GM12878 (cell line): ENCODE measurements around the gene S100A4. TPM values are rescaled to one million over a fixed set of nuclear protein-coding genes. Genes with fewer than 3 reads are reported as not detected.
A peak's percentile ranks its signal among the peaks of the same experiment; 100 is the strongest.

ENCODE experiments used
- ATAC-seq: fragments of 200-7000 bp; cut with Tn5 transposase; 3 replicates; pipeline ENCODE4 v1.9.1; 2020; ENCODE audit warnings: mild to moderate bottlenecking, moderate library complexity
- BruUV-seq: library from RNA; stranded (reverse); fragments of 400-500 nt; replicated peaks from 2 replicates; lab custom pipeline; 2021; lab: Mats Ljungman, UMichigan
- CTCF ChIA-PET: fragments of 300-600 bp; sonication (Branson Sonifier 250); formaldehyde crosslinking; extraction: SDS; loops from one replicate; lab custom pipeline; 2021; ENCODE audit warnings: inconsistent platforms; lab: Yijun Ruan, JAX
- POLR2A ChIA-PET: fragments of 350-600 bp; formaldehyde crosslinking; extraction: SDS; loops from one replicate; lab custom pipeline; 2021; ENCODE audit warnings: inconsistent platforms; lab: Charles Lee
- RAD21 ChIA-PET: fragments of 300-600 bp; sonication (Branson Sonifier 250); formaldehyde crosslinking; loops from one replicate; lab custom pipeline; 2023; ENCODE audit warnings: antibody characterized with exemption; ENCODE audit not compliant: unreplicated experiment; lab: Charles Lee
- SMC1A ChIA-PET: fragments of 300-600 bp; sonication (Branson Sonifier 250); formaldehyde crosslinking; loops from one replicate; lab custom pipeline; 2023; ENCODE audit not compliant: unreplicated experiment, uncharacterized antibody; lab: Charles Lee
- DNase-seq: peaks from one replicate; pipeline ENCODE4 v3.0.0-alpha.2; 2011; ENCODE audit warnings: low read depth, low spot score
- FAIRE-seq: peaks from 3 replicates; lab custom pipeline; 2011; peaks lifted over from hg19 to GRCh38; lab: Jason Lieb, UNC
- H2AFZ ChIP-seq: 2 replicates; pipeline ENCODE4 v1.6.0; 2011; ENCODE audit warnings: low read depth, low read length, control low read depth; ENCODE audit not compliant: control insufficient read depth
- H3K27ac ChIP-seq: 2 replicates; pipeline ENCODE4 v1.5.1; 2011; ENCODE audit warnings: control low read depth; ENCODE audit not compliant: control insufficient read depth, insufficient read depth
- H3K27me3 ChIP-seq, 2 experiments: replicated peaks in 1 of 2; 2 replicates each; pipeline versions ENCODE4 v1.6.0 to v1.6.1; 2011; ENCODE audit warnings: low read length in 1 of 2; ENCODE audit not compliant: control insufficient read depth in 2 of 2, insufficient read depth in 2 of 2
- H3K36me3 ChIP-seq, 2 experiments: 2 replicates each; pipeline ENCODE4 v1.5.1; 2011; ENCODE audit warnings: low read length in 1 of 2; ENCODE audit not compliant: control insufficient read depth in 2 of 2, insufficient read depth in 2 of 2
- H3K4me1 ChIP-seq: 2 replicates; pipeline ENCODE4 v1.6.1; 2011; ENCODE audit warnings: mild to moderate bottlenecking, low read length, moderate library complexity, mixed read lengths; ENCODE audit not compliant: control insufficient read depth, insufficient read depth
- H3K4me2 ChIP-seq: 2 replicates; pipeline ENCODE4 v1.6.0; 2011; ENCODE audit warnings: control low read depth; ENCODE audit not compliant: control insufficient read depth, insufficient read depth
- H3K4me3 ChIP-seq: fragments of 200-600 bp; sonication (generic); 2 replicates; pipeline ENCODE4 v1.5.1; 2016
- H3K79me2 ChIP-seq: 2 replicates; pipeline ENCODE4 v1.6.0; 2011; ENCODE audit warnings: low read length; ENCODE audit not compliant: control insufficient read depth, insufficient read depth
- H3K9ac ChIP-seq: 2 replicates; pipeline ENCODE4 v1.8.0; 2011; ENCODE audit warnings: low read length, control low read depth, mixed read lengths; ENCODE audit not compliant: control insufficient read depth, insufficient read depth
- H3K9me3 ChIP-seq: replicated peaks from 3 replicates; pipeline ENCODE4 v1.5.1; 2011; ENCODE audit warnings: mild to moderate bottlenecking, low read length; ENCODE audit not compliant: control insufficient read depth, insufficient read depth
- H4K20me1 ChIP-seq: 2 replicates; pipeline ENCODE4 v1.6.0; 2011; ENCODE audit not compliant: control insufficient read depth, insufficient read depth
- CHD2 ChIP-seq: IDR thresholded peaks from 2 replicates; pipeline ENCODE4 v1.6.1; 2011; ENCODE audit warnings: low read depth, low read length, improper control_type of control experiment, borderline replicate concordance
- EED ChIP-seq: sonication (generic); IDR thresholded peaks from 2 replicates; pipeline ENCODE4 v1.6.1; 2016; ENCODE audit warnings: antibody characterized with exemption, low read depth
- MEF2A ChIP-seq: IDR thresholded peaks from 2 replicates; pipeline ENCODE4 v1.6.1; 2011; ENCODE audit warnings: low read depth, mild to moderate bottlenecking, low read length, moderate library complexity; ENCODE audit not compliant: insufficient read depth
- RELB ChIP-seq: fragments of 450-650 bp; IDR thresholded peaks from 2 replicates; pipeline ENCODE4 v1.6.1; 2017; ENCODE audit warnings: low read depth, mild to moderate bottlenecking, moderate library complexity
- TAF1 ChIP-seq: IDR thresholded peaks from 2 replicates; pipeline ENCODE4 v1.6.1; 2011; ENCODE audit warnings: mild to moderate bottlenecking, low read depth, low read length, borderline replicate concordance
- USF1 ChIP-seq: IDR thresholded peaks from 2 replicates; pipeline ENCODE4 v1.6.1; 2011; ENCODE audit warnings: borderline replicate concordance, low read depth, mild to moderate bottlenecking, moderate library complexity, mixed read lengths, low read length; ENCODE audit not compliant: insufficient read depth; ENCODE audit errors: extremely low read length
- ZBTB11 ChIP-seq: fragments of 450-650 bp; formaldehyde crosslinking; IDR thresholded peaks from 2 replicates; pipeline ENCODE4 v1.5.0; 2022; ENCODE audit warnings: mild to moderate bottlenecking, missing genetic modification characterization
- ZBTB4 ChIP-seq: fragments of 450-650 bp; formaldehyde crosslinking; IDR thresholded peaks from 2 replicates; pipeline ENCODE4 v1.4.0; 2022; ENCODE audit warnings: mild to moderate bottlenecking, moderate library complexity
- WGBS: methylation state at CpG from one replicate; pipeline ENCODE4 v1.1.6; 2016; ENCODE audit warnings: low lambda C conversion rate; ENCODE audit not compliant: insufficient replicate concordance, insufficient coverage; ENCODE audit errors: missing lambda C conversion rate; 5-methylcytosine and 5-hydroxymethylcytosine counted together
- in situ Hi-C: fragments of 300-500 bp; cut with MboI; formaldehyde crosslinking; loops from 9 replicates; pipeline ENCODE4 v1.14.3; 2018; ENCODE audit warnings: mixed read lengths
- intact Hi-C: fragments of 100-400 bp; cut with micrococcal nuclease; formaldehyde crosslinking; loops from one replicate; pipeline ENCODE4 v1.14.2; 2022; ENCODE audit not compliant: unreplicated experiment
- polyA plus RNA-seq, 11 experiments: library from polyadenylated mRNA; depleted of rRNA in 4 of 11; unstranded in 6 of 11; stranded (reverse) in 5 of 11; fragments of >200 nt; fragmentation: Nextera tagmentation in 4 of 11; fragmentation: Illumina TruSeq in 1 of 11; extraction: Ambion mirVana in 4 of 11; extraction: Trizol in 1 of 11; gene quantifications; 1 replicate in 1 of 11; 2 replicates in 10 of 11; pipeline versions ENCODE4 v1.2.1 to v1.2.3, GENCODE V29; 2011 to 2016; ENCODE audit warnings: inconsistent platforms in 2 of 11, missing spikeins in 2 of 11, low read depth in 1 of 11
- total RNA-seq, 4 experiments: library from RNA; depleted of rRNA in 3 of 4; stranded (reverse); fragments of >200 nt in 3 of 4; fragmentation: Illumina TruSeq in 1 of 4; extraction: Trizol in 1 of 4; gene quantifications; 2 replicates each; pipeline versions ENCODE4 v1.2.1 to v1.2.3, GENCODE V29; 2013 to 2021

S100A4 gene
- total and polyA plus RNA-seq, 10 of the 15 experiments (the other 5 are each of a cell fraction or from before 2014, with no cell fraction given), result 4.3 to 104 (median 27.3) TPM

- peak; percentile 51; the same call in 1 of the 2 replicates for TF ChIP-seq RELB
These were observed 22.9 kb upstream of the S100A4 start (continued) for GRCh38 chr1:153568367-153569099.

- H2AFZ ChIP-seq, result no peak overlapping the region
- no peaks in the 10 kb centered on the region for H3K9me3 ChIP-seq
- H3K79me2 ChIP-seq, result no peaks in the 10 kb centered on the region
- H3K9ac ChIP-seq, result no peak overlapping the region
- CTCF ChIA-PET, result interaction anchor here (0.6 to 7.5 kb wide), 33 partner anchors 11 to 590 kb away, joined by 3 to 216 read pairs (median 5); partner anchors contain the start of genes PGLYRP4, RAB13, S100A1 and S100A14
- BruUV-seq, result no TSS peak
- H3K27me3 ChIP-seq, result no peaks in the 10 kb centered on the region
- intact Hi-C loops, result loop anchor here (1.0 to 5.0 kb wide), 4 partner anchors 35 to 215 kb away; no protein-coding TSS in a partner anchor
- POLR2A ChIA-PET, result interaction anchor here (0.9 to 1.8 kb wide), 3 partner anchors 28 to 35 kb away, joined by 3 to 8 read pairs (median 5); partner anchors contain the start of gene S100A6
- in situ Hi-C loops, result no loop called here
- no peak for FAIRE-seq
- H3K36me3 ChIP-seq, result no peaks in the 10 kb centered on the region
- peaks cover 19% of the 10 kb centered on the region for H3K4me1 ChIP-seq
- H3K4me3 ChIP-seq, result no peak overlapping the region
- H3K4me2 ChIP-seq, result no peak overlapping the region
- WGBS, result 65% methylated on average over 22 of the region's 22 CpGs
- SMC1A ChIA-PET, result interaction anchor here (0.6 to 4.0 kb wide), 16 partner anchors 9 to 435 kb away, joined by 3 to 72 read pairs (median 4); partner anchors contain the start of genes S100A3, S100A4 and S100A6
- no peak for ATAC-seq
- DNase-seq, result no peak
- RAD21 ChIA-PET, result interaction anchor here (0.9 to 4.3 kb wide), 9 partner anchors 23 to 213 kb away, joined by 3 to 74 read pairs (median 5); partner anchors contain the start of genes S100A1, S100A13 and S100A6
- no peaks in the 10 kb centered on the region for H4K20me1 ChIP-seq
- no peak overlapping the region for H3K27ac ChIP-seq
- TF ChIP-seq MEF2A (no peak), CHD2 (no peak), TAF1 (no peak), ZBTB4 (no peak), EED (no peak), ZBTB11 (CRISPR knock-in tag) (no peak), USF1 (no peak)
These were observed 22.2 kb upstream of the S100A4 start for GRCh38 chr1:153567621-153568366.
